Rectal smooth muscle tissue (tissue), 1 donor: ENCODE data around the gene ZDHHC1.
A peak's percentile ranks its signal among the peaks of the same experiment; 100 is the strongest.
"Not testable (repeated sequence)": the region's sequence is repeated elsewhere in the genome, so short reads cannot be mapped to it uniquely, and the experiment has no call there.

Source experiments
- H3K27ac ChIP-seq: one replicate; pipeline ENCODE4 v1.7.0; 2013; ENCODE audit warnings: low read depth, low read length, inconsistent platforms
- H3K27me3 ChIP-seq: one replicate; pipeline ENCODE4 v1.7.0; 2013; ENCODE audit warnings: low read length; ENCODE audit not compliant: control insufficient read depth, insufficient read depth
- H3K36me3 ChIP-seq: one replicate; pipeline ENCODE4 v1.7.0; 2013; ENCODE audit warnings: low read length; ENCODE audit not compliant: control insufficient read depth, insufficient read depth
- H3K4me1 ChIP-seq: one replicate; pipeline ENCODE4 v1.7.0; 2013; ENCODE audit warnings: low read length; ENCODE audit not compliant: control insufficient read depth, insufficient read depth
- H3K4me3 ChIP-seq: one replicate; pipeline ENCODE4 v1.7.0; 2013; ENCODE audit warnings: low read length
- H3K9ac ChIP-seq: one replicate; pipeline ENCODE4 v1.7.0; 2013; ENCODE audit warnings: low read length

The ZDHHC1 gene

DNA sequence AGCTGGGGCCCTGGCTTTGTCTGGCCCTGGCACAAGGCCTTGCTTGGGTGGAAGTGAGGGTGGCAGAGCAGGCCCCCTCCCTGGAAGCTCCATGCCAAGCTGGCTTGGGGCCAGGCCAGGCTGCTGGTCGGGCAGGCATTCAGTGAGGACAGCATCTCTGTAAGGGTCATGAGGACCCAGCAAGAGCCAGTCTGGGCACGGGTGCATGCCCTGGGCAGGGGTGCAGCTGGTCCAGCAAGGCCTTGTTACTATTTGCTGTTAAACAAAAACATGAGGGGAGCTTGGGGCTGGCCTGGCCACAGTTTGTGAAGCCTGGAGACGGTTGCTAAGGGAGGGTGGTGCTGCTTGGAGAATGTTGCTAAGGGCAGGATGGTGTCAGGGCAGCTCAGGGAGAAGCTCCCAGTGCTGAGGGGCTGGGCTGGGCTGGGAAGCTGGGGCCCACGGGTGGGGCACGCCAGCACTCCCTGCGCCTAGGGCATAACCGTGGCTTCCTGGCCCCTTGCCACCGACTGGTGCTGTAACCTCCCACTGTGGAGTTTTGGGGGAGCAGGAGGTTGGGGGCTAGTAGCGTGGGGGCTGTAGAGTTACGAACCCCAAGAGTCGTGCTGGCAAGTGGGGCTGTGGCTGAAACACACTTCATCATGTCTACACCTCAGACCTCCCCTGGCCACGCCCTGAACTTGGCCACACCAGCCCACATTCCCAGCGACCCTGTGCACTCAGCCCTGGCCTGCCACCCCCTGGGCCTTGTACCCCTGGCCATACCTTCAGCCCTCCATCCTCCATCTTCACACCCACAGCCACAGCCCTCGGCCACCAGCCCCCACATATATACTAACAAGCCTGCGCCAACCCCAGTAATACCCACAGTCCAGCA lies 24.6 kb downstream of the ZDHHC1 start:
- Histone ChIP-seq H3K9ac (no peak overlapping the region), H3K27ac (peak overlapping the region; percentile 10), H3K36me3 (no peaks in the 10 kb centered on the region), H3K4me3 (peak overlapping the region; percentile 67), H3K27me3 (no peaks in the 10 kb centered on the region), H3K4me1 (peaks cover 22% of the 10 kb centered on the region)

DNA sequence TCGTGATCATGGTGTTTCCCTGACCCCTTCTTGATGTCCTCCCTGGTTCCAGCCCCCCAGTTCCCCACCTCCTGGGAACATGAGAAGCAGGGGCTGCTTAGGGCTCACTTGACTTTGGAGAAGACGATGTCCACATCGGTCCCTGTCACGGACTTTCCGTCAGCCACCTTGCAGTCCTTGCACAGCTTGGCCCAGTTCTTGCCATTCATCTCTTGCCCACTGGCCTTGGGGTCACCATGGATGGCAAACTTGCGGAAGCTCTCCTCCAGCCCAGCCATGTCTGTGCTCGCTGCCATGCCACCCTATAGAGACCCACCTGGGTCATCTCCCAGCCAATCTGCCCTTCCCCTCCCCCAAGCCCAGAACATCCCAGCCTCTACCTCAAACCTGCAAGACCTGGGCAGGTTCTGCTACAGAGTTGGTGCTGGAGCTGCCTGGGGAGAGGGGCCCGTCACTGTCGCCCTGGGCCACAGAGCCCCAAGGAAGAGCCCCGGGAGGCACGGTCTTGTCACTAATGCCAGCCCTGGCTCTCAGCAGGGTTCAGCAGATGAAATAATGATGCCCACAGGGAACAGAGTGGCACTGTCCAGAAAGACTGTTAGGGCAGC lies 25.4 kb downstream of the ZDHHC1 start:
- Histone ChIP-seq H3K9ac (no peak overlapping the region), H3K4me3 (no peak overlapping the region), H3K27me3 (no peaks in the 10 kb centered on the region), H3K27ac (no peak overlapping the region), H3K36me3 (no peaks in the 10 kb centered on the region), H3K4me1 (peaks cover 20% of the 10 kb centered on the region)

GRCh38 chr16:67389911-67390815 lies 26.1 kb downstream of the ZDHHC1 start:
- Histone ChIP-seq H3K4me3 (no peak overlapping the region), H3K36me3 (no peaks in the 10 kb centered on the region), H3K27ac (no peak overlapping the region), H3K9ac (no peak overlapping the region), H3K27me3 (no peaks in the 10 kb centered on the region), H3K4me1 (peaks cover 17% of the 10 kb centered on the region)

- no peaks in the 10 kb centered on the region for H3K27me3 ChIP-seq
- no peaks in the 10 kb centered on the region for H3K36me3 ChIP-seq
- no peak overlapping the region for H3K9ac ChIP-seq
- no peak overlapping the region for H3K4me3 ChIP-seq
- peaks cover 17% of the 10 kb centered on the region for H3K4me1 ChIP-seq
- H3K27ac ChIP-seq: no peak overlapping the region
Measured at GRCh38 chr16:67388591-67388990, 27.7 kb downstream of the ZDHHC1 start.

DNA sequence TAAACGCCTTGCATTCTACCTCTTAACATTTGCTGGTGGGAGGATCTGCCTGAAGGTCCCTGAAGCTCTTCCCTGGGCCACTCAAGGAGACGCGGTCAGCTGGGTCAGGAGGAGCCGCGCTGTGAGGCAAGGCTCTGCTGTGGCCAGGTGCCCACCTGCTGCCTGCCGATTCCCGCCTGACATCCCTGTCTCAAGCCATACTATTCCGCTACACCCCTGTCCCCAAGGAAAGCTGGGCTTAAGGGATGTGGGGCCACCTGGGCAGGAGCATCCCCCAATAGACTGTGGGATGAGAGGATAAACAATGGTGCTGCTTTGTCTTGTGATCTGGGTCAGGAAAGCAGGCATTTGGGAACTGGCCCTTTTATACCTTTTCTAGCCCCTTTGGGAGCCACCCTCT lies 28.1 kb downstream of the ZDHHC1 start:
- H3K4me3 ChIP-seq: no peak overlapping the region
- H3K36me3 ChIP-seq: no peaks in the 10 kb centered on the region
- H3K4me1 ChIP-seq: peaks cover 17% of the 10 kb centered on the region
- no peak overlapping the region for H3K27ac ChIP-seq
- H3K9ac ChIP-seq: no peak overlapping the region
- H3K27me3 ChIP-seq: no peaks in the 10 kb centered on the region

- Histone ChIP-seq H3K9ac (no peak overlapping the region), H3K27ac (no peak overlapping the region), H3K4me3 (no peak overlapping the region), H3K36me3 (no peaks in the 10 kb centered on the region), H3K27me3 (no peaks in the 10 kb centered on the region), H3K4me1 (peaks cover 12% of the 10 kb centered on the region)
Measured at GRCh38 chr16:67387479-67388079, 28.7 kb downstream of the ZDHHC1 start.

DNA sequence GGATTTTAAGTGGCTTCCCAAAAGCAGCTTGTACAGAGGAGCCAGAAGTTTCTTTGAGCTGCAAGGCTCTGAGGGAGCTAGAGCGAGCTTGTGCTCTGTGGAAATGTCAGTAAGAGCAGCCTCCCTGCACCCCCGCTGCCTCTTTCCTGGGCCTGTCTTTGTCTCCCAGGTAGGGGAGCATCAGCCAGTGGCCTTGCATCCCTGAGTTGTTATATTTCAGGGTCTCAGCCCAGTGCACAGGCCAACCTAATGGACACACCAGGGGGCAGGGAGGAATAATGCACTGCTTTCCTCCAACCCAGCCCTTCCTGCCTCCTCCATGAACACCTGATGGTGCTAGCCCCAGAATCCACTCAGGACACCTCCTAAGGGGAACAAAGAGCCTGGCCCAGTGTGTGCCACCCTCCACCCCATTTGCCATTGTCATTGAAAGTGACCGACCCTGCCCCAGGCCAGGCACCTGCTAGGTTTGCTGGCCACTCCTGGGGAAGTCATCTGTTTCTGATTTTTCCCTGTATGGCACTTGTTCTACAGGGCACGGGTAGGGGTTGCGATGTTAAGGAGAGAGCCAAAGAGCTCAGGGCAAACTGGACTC lies 29.3 kb downstream of the ZDHHC1 start:
- no peak overlapping the region for H3K4me3 ChIP-seq

GRCh38 chr16:67384778-67385510 lies 31.3 kb downstream of the ZDHHC1 start:
- Histone ChIP-seq H3K27ac (no peak overlapping the region), H3K36me3 (no peaks in the 10 kb centered on the region), H3K9ac (no peak overlapping the region), H3K27me3 (no peaks in the 10 kb centered on the region), H3K4me3 (no peak overlapping the region), H3K4me1 (no peaks in the 10 kb centered on the region)

More for the DNA sequence above, 29.3 kb downstream of the ZDHHC1 start:
- H3K9ac ChIP-seq: no peak overlapping the region
- H3K27ac ChIP-seq: no peak overlapping the region
- no peaks in the 10 kb centered on the region for H3K36me3 ChIP-seq
- peaks cover 7% of the 10 kb centered on the region for H3K4me1 ChIP-seq
- no peaks in the 10 kb centered on the region for H3K27me3 ChIP-seq

DNA sequence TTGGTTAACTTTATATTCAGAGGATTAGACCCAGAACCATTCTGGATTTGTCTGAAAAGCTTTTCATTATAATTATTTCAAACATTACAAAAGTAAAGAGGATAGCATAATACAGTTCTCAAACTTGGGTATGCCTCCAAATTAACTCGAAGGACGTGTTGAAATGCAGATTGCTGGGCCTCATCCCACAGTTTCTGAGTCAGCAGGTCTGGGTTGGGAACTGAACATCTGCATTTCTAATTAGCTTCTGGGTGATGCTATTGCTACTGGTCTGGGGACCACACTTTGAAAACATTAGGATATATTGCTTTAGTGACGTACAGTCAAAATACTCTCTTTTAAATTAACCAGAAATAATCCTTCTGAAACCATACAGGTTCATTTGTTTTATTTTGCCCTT lies 33.0 kb downstream of the ZDHHC1 start:
- Histone ChIP-seq H3K4me1 (no peaks in the 10 kb centered on the region), H3K27ac (no peak overlapping the region)

GRCh38 chr16:67378642-67379041 lies 37.6 kb downstream of the ZDHHC1 start:
- H3K4me1 ChIP-seq: no peaks in the 10 kb centered on the region
- H3K36me3 ChIP-seq: no peaks in the 10 kb centered on the region
- no peaks in the 10 kb centered on the region for H3K27me3 ChIP-seq
- H3K4me3 ChIP-seq: no peak overlapping the region
- no peak overlapping the region for H3K9ac ChIP-seq
- H3K27ac ChIP-seq: no peak overlapping the region

More for the DNA sequence above, 33.0 kb downstream of the ZDHHC1 start:
- Histone ChIP-seq H3K4me3 (no peak overlapping the region), H3K36me3 (no peaks in the 10 kb centered on the region), H3K9ac (no peak overlapping the region), H3K27me3 (no peaks in the 10 kb centered on the region)

- H3K4me3 ChIP-seq: not testable (repeated sequence)
Measured at GRCh38 chr16:67376012-67376411, 40.3 kb downstream of the ZDHHC1 start.

More at GRCh38 chr16:67376012-67376411, 40.3 kb downstream of the ZDHHC1 start:
- not testable (repeated sequence) for H3K27me3 ChIP-seq, H3K36me3 ChIP-seq, H3K27ac ChIP-seq, H3K9ac ChIP-seq, H3K4me1 ChIP-seq
